ENCODE measurements around the gene KCTD11. TPM values are rescaled to one million over a fixed set of nuclear protein-coding genes. Genes with fewer than 3 reads are reported as not detected.
"Not testable (repeated sequence)": the region's sequence is repeated elsewhere in the genome, so short reads cannot be mapped to it uniquely, and the experiment has no call there.

The KCTD11 gene
- total RNA-seq, 4 donors from 2014 or later, result 30.3 to 65.4 (median 42.8) TPM

GRCh38 chr17:7361906-7362305 lies 9.9 kb downstream of the KCTD11 start:
- intact Hi-C loops (cut with DNase I; ENCODE audit: low total_unique reads), result loop anchor here (10.0 kb wide), 1 partner anchor 63 kb away; the partner anchor contains the start of genes SPEM1, SPEM2 and SPEM3
- no peak overlapping the region for H3K4me3 ChIP-seq (ENCODE audit: low read depth, poor library complexity, severe bottlenecking)
- no peak for TF ChIP-seq POLR2A (IDR thresholded peaks at IDR 0.05)
- no peak for TF ChIP-seq CTCF (IDR thresholded peaks at IDR 0.05)
- 49 to 55% methylated on average over 3 of the region's 3 CpGs for WGBS, 2 donors
- DNase-seq (ENCODE audit: low spot score in 2 of 2), result no peak

- TF ChIP-seq CTCF (IDR thresholded peaks at IDR 0.05) (no peak), POLR2A (IDR thresholded peaks at IDR 0.05) (no peak)
- DNase-seq (ENCODE audit: low spot score in 2 of 2), result no peak
- WGBS, 2 donors, result 75 to 92% methylated on average over 6 of the region's 6 CpGs
- no peak overlapping the region for H3K4me3 ChIP-seq (ENCODE audit: low read depth, poor library complexity, severe bottlenecking)
- intact Hi-C loops (cut with DNase I; ENCODE audit: low total_unique reads), result loop anchor here (10.0 kb wide), 1 partner anchor 61 kb away; the partner anchor contains the start of genes SPEM1, SPEM2 and SPEM3
Observed at GRCh38 chr17:7363311-7363710, 11.3 kb downstream of the KCTD11 start.

DNA sequence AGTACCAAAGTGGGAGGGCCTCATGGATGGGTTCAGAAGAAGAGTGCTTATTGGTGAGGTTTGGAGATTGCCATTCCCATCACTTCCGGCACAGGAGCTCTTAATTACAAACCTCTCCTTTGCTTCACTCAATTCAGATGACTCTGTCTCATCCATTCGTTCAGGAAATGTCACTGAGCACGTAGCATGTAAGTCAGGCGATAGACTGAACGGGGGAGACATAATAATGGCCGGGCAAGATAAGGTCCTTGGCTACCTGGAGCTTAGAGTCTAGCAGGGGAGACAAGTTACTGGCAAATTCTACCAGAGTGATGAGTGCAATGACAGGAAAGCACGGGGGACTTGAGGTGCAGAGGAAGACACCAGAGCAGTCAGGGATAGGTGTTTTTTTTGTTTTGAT lies 14.0 kb downstream of the KCTD11 start:
- H3K4me3 ChIP-seq (ENCODE audit: low read depth, poor library complexity, severe bottlenecking); DNase-seq (ENCODE audit: low spot score in 2 of 2): not testable (repeated sequence)
- intact Hi-C loops (cut with DNase I; ENCODE audit: low total_unique reads), result loop anchor here (10.0 kb wide), 1 partner anchor 59 kb away; the partner anchor contains the start of genes SPEM1, SPEM2 and SPEM3
- WGBS, 2 donors, result 92 to 95% methylated on average over 6 of the region's 7 CpGs

DNA sequence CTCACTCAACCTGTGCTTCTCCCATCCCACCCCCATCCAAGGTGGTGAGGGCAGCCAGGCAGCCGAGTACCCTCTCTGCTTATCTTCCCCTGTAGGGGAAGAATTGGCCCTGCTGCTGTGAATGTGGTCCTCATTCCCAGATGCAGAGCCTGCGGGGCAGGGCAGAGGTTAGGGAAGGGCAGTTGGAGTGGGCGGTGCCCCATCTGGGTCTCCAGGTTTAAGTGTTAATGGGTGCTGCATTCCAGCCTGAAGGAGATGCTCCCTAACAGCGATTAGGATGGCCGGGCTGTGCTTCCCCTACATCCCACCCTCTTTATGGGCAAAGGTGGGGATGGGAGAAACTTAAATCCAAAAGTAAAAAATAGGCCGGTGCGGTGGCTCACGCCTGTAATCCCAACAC lies 15.1 kb downstream of the KCTD11 start:
- TF ChIP-seq CTCF (IDR thresholded peaks at IDR 0.05) (no peak), POLR2A (IDR thresholded peaks at IDR 0.05) (no peak)
- DNase-seq (ENCODE audit: low spot score in 2 of 2), result no peak
- H3K4me3 ChIP-seq (ENCODE audit: low read depth, poor library complexity, severe bottlenecking), result no peak overlapping the region
- 91% methylated on average over 8 of the region's 8 CpGs for WGBS, 2 donors
- intact Hi-C loops (cut with DNase I; ENCODE audit: low total_unique reads), result loop anchor here (10.0 kb wide), 1 partner anchor 58 kb away; the partner anchor contains the start of genes SPEM1, SPEM2 and SPEM3

DNA sequence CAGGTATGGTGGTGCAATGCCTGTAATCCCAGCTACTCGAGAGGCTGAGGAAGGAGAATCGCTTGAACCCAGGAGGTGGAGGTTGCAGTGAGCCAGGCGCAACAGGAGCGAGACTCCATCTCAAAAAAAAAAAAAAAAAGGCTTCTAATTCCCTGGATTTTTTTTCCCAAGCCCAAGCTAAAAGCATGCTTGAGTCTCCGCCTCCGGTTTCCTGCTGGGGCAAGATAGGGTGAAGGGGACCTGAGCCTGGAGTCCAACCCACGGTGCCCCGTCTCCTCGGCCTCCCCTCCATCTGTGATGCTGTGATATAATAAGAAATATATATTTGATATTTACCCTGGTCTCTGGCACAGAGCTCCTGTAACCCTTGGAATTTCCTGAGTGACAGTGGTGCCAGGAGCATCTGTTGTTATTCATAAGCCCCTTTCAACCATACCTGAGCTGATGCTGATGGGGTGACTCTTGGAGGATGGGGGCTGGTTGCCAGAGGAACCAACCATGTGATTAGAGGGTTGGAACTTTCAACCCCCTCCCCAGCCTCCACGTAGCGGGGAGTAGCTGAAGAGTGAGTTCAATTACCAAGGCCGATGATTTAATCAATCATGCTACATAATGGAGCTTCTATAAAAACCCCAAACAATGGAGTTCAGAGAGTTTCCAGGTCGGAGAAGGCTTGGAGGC lies 16.1 kb downstream of the KCTD11 start:
- no peak overlapping the region for H3K4me3 ChIP-seq (ENCODE audit: low read depth, poor library complexity, severe bottlenecking)
- no peak for TF ChIP-seq CTCF (IDR thresholded peaks at IDR 0.05)
- TF ChIP-seq POLR2A (IDR thresholded peaks at IDR 0.05), result no peak
- no peak for DNase-seq (ENCODE audit: low spot score in 2 of 2)
- intact Hi-C loops (cut with DNase I; ENCODE audit: low total_unique reads), result loop anchor here (10.0 kb wide), 1 partner anchor 57 kb away; the partner anchor contains the start of genes SPEM1, SPEM2 and SPEM3
- 78 to 79% methylated on average over 13 of the region's 13 CpGs for WGBS, 2 donors

- WGBS, 2 donors, result 85 to 94% methylated on average over 5 of the region's 5 CpGs
- H3K4me3 ChIP-seq (ENCODE audit: low read depth, poor library complexity, severe bottlenecking); DNase-seq (ENCODE audit: low spot score in 2 of 2): not testable (repeated sequence)
- intact Hi-C loops (cut with DNase I; ENCODE audit: low total_unique reads), result loop anchor here (10.0 kb wide), 1 partner anchor 56 kb away; the partner anchor contains the start of genes SPEM1, SPEM2 and SPEM3
Observed at GRCh38 chr17:7368599-7368994, 16.6 kb downstream of the KCTD11 start.

All from lower leg skin (tissue), 4 donors.